ENCODE results near the gene LRRC52.

The LRRC52 gene

DNA sequence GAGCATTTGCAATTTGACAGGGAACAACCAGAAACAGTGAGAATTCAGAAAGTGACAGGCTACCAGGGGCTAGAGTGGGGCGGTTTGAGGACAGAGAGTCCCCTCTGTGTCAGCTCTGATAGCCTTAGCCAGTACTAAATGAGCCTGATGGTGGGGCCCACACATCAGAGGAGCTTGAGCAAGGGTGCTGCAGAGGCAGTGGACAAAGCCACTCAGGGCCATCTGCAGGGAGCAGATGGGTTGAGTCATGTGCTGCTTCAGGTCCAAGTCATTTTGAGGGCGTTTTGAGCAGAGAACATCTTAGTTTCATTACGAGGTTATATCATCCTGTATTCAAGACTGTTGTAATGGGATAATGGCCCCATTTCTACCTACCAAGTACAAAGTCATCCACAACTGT, 7.7 kb downstream of the LRRC52 start:
- TF ChIP-seq, protein P1, sequence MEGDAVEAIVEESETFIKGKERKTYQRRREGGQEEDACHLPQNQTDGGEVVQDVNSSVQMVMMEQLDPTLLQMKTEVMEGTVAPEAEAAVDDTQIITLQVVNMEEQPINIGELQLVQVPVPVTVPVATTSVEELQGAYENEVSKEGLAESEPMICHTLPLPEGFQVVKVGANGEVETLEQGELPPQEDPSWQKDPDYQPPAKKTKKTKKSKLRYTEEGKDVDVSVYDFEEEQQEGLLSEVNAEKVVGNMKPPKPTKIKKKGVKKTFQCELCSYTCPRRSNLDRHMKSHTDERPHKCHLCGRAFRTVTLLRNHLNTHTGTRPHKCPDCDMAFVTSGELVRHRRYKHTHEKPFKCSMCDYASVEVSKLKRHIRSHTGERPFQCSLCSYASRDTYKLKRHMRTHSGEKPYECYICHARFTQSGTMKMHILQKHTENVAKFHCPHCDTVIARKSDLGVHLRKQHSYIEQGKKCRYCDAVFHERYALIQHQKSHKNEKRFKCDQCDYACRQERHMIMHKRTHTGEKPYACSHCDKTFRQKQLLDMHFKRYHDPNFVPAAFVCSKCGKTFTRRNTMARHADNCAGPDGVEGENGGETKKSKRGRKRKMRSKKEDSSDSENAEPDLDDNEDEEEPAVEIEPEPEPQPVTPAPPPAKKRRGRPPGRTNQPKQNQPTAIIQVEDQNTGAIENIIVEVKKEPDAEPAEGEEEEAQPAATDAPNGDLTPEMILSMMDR (IDR thresholded peaks at IDR 0.05; ENCODE audit: borderline replicate concordance, insufficient read depth, low read depth, low read length) = no peak
- H3K4me3 ChIP-seq (ENCODE audit: low read depth, low read length) = no peak overlapping the region

DNA sequence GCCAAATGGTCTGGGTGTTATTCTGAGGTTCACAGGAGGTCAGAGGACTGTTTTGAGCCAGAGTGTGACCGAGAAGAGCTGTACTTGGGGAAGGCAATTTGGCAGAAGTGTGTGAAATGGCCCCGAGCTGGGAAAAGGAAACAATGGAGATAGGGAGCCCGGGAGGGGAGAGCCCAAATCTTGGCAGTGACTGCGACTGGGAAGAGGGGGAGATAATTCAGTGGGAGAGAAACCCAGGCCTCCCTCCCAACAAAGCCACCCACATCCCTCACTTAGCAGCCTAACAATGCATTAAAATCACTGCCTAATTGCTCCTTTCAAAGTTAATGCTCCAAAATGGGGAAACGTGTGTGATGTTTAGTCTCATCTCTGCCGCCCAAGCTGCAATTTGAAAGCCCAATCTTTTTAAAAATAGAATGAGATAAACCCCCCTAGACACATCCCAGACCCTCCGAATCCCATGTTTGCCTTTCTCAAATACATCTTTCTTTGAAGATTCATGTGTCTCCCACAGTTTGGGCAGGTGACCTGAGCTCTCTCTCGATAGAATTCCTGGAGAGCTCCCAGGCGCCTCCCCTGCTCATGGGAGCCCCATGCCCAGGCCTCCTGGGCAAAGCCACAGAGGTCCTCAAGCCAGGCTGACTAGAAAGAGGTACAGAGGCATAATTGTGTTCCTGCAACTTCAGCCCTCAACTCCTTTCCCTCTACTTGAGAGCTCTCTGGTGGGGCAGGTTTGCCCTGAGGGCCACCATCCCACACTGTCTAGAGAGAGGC, 17.3 kb downstream of the LRRC52 start:
- TF ChIP-seq, protein P1 (IDR thresholded peaks at IDR 0.05; ENCODE audit: borderline replicate concordance, insufficient read depth, low read depth, low read length) = no peak

DNA sequence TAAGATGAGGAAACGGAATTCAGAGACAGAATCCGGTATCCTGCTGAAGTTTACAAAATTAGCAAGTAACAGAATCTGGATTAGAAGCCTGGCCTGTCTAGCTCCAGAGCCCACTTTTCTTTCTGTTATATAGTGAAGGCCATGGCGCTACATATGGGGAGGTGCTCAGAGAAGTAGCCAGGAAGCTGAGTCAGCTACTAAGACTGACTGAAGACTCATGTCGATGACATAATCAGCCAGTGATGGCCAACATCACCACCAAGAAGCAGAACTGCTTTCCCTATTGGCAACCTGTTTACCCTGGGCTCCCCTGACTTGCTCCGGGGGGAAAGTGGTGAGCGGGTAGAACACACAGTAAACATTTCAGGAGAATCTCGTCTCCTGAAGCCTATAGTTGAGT, 18.8 kb downstream of the LRRC52 start:
- H3K4me3 ChIP-seq (ENCODE audit: low read depth, low read length) = no peak overlapping the region
- TF ChIP-seq, protein P1 (IDR thresholded peaks at IDR 0.05; ENCODE audit: borderline replicate concordance, insufficient read depth, low read depth, low read length) = no peak

More for the DNA sequence above, 17.3 kb downstream of the LRRC52 start:
- no peak overlapping the region for H3K4me3 ChIP-seq (ENCODE audit: low read depth, low read length)

DNA sequence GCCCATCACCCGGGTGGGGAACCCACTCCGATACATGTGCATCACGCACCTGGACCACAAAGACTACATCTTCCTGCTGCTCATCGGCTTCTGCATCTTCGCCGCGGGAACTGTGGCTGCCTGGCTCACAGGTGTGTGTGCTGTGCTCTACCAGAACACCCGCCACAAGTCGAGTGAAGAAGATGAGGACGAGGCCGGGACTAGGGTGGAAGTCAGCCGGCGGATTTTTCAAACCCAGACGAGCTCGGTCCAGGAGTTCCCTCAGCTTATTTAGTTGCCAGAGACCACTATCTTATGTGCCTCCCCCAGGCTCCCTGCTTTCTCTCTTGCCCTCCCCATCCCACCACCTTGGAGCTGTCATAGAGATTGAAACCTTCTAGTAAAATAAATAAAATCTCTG, 19.8 kb downstream of the LRRC52 start:
- TF ChIP-seq, protein P1 (IDR thresholded peaks at IDR 0.05; ENCODE audit: borderline replicate concordance, insufficient read depth, low read depth, low read length) = no peak
- no peak overlapping the region for H3K4me3 ChIP-seq (ENCODE audit: low read depth, low read length)

DNA sequence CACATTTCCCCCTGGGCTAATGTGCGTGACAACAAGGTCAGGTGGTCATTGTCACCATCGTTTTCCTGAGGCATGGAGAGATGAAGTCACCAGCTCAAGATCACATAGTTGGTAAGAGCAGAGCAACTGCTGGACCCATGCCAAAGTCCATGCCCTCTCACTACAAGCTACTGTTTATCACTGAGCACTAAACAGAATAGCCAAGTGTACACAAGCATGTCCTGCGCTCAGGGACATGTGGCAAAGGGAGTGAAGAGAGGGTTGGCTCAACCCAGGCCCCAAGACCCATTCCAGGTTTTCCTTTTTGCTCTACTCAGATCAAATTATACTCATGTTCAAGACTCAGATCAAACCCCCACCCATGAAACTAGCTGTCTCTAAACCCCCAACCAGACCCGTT, 20.8 kb downstream of the LRRC52 start:
- TF ChIP-seq, protein P1 (IDR thresholded peaks at IDR 0.05; ENCODE audit: borderline replicate concordance, insufficient read depth, low read depth, low read length) = no peak
- H3K4me3 ChIP-seq (ENCODE audit: low read depth, low read length) = no peak overlapping the region

DNA sequence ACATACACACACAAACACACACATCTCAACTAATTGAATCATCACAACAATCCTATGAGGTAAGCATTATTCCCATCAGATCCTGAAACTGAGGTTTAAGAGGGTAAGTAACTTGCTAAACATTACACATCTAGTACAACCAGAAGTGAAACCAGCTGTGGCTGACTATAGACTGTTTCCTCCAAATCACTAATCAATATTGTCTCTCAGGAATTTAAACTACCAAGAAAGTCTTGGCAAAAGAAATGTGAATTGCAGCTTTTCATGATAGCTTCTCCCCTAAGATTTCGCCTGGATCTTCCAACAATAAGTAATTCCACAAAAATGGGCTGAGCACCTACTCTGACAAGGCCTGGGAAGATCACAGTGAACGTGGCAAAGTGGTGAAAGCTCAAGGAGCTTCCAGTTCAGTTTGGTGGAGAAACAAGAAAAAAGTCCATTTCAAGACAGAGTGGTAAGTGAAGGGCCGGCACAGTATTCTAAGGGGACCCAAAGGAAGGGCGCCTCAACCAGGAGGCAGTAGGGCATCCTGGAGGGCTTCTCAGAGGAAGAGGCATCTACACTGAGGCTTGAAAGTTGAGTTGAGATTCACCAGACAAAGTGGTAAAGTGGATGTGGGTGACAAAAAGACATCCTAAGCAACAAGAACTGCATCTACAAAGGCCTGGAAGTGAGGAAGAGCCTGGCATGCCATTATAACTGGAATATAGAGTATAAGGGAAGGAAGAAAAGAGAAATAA, 22.1 kb downstream of the LRRC52 start:
- TF ChIP-seq, protein P1 (IDR thresholded peaks at IDR 0.05; ENCODE audit: borderline replicate concordance, insufficient read depth, low read depth, low read length) = no peak
- no peak overlapping the region for H3K4me3 ChIP-seq (ENCODE audit: low read depth, low read length)

DNA sequence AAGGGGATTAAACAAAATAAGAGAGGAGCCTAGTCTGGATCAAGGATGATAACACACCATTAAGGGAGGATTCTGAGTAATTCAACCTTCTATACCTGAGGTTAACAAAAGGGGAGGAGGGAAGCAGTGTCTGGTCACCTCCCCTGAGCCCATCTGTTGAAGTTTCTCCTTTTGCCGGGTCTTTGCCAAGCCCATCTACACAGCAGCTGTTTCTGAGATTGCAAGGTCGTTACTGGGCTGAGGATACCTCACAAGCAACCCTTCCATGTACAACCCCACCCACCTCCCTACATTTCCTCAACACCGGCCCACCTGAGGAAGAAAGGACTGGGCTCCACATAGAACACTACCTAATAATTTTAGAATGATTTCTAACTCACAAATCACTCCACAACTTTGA, 26.3 kb downstream of the LRRC52 start:
- TF ChIP-seq, protein P1 (IDR thresholded peaks at IDR 0.05; ENCODE audit: borderline replicate concordance, insufficient read depth, low read depth, low read length) = no peak
- H3K4me3 ChIP-seq (ENCODE audit: low read depth, low read length) = no peak overlapping the region
